GM21576 (cell line): ENCODE measurements around the gene RHEX.
"Not testable (repeated sequence)": the region's sequence is repeated elsewhere in the genome, so short reads cannot be mapped to it uniquely, and the experiment has no call there.

Experiments
- ATAC-seq: cut with Tn5 transposase; IDR thresholded peaks from one replicate; pipeline ENCODE4 v1.9.1; 2021; ENCODE audit warnings: mild to moderate bottlenecking, moderate library complexity; ENCODE audit not compliant: unreplicated experiment

RHEX gene

GRCh38 chr1:206029484-206029883, 23.5 kb upstream of the RHEX start:
- ATAC-seq: no peak

DNA sequence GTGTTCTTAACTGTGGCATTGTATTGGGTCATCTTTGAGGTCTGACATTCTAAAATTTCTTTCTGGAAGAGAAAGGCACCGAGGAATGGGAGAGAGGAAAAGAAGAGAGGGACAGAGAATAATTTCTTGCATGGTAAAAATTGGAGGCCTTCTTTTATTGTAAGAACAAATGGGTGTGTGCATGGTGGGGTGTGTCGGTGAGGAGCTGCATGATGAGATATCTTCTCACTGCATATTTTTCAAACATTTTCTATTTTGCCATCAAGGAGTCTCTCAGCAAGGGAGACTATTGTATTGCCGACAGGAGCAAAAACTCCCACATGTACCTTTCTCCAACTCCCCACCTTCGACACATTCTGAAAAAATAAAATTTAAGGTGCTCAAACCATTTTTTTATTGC, 22.8 kb upstream of the RHEX start:
- no peak for ATAC-seq

DNA sequence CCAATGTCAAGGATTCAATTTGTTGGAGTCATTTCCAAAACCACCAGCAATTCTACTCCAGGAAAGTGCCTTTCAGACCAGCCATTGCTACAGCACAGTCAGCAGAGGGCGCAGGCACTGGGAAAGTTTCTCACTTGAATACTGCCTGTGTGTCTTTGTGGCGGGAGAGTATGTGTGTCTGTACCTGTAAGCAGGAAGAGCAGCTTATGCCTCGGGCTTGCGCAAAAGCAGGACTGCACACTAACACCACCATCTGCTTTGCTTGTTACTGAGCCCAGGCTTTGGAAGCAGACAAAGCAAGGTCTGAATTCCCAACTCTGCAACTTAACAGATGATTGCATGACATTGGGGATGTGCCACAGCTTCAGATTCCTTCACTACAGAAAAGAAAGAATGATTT, 22.3 kb upstream of the RHEX start:
- no peak for ATAC-seq

- ATAC-seq: no peak
Measured at GRCh38 chr1:206032380-206033140, 20.4 kb upstream of the RHEX start.

- ATAC-seq: no peak
Measured at GRCh38 chr1:206035027-206035426, 17.9 kb upstream of the RHEX start.

DNA sequence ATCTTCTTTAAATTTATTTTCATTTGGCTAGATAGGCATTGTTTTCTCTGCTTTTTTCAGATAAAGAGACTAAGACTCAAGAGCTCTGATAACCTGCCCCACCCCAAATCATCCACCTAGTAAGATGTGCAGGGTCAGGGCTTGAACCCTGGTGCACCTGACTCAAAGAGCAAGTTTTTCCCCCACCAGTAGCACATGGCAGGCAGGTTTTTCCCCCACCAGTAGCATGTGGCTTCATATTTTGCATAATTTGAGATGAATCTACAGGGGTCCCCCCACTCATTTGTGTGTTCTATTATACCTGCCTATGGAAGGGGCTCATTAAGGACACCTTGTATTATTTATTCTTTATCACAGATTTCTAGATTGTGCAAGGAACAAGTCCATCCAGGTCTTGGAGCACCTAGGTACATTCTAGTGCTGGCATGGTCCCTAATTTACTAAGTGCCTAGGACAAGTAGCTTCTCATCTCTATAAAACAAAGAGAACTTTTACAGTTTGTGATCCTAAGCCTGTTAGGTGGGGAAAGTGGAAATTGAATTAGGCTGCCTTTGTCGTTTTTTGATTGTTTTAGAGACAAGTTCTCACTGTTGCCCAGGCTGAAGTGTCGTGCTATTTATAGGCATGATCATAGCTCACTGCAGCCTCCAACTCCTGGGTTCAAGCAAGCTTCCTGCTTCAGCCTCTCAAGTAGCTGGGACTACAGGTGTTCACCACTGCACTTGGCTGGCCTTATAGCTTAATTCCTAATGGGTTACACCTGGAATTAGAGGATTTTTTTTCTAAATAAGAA, 16.1 kb upstream of the RHEX start:
- no peak for ATAC-seq

DNA sequence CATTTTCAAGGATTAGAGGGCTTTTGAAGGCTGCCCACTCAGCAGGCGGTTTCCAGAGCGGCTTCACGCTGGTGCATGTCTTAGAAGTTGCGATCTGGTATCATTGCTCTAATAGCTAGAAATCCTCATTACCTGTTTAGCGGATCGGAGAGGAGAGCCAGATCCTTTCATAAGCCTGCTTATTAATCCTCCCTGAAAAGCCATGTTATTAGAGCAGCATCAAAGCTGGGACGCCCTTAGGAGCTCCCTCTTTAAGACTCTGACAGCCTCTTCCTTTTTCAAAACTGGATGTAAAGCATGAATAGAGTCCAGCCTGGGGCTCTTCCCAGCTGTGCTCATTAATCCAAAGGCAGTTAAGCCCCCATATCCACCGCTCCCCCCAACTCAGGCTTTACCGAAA, 15.4 kb upstream of the RHEX start:
- no peak for ATAC-seq

GRCh38 chr1:206039046-206039973, 13.7 kb upstream of the RHEX start:
- no peak for ATAC-seq

DNA sequence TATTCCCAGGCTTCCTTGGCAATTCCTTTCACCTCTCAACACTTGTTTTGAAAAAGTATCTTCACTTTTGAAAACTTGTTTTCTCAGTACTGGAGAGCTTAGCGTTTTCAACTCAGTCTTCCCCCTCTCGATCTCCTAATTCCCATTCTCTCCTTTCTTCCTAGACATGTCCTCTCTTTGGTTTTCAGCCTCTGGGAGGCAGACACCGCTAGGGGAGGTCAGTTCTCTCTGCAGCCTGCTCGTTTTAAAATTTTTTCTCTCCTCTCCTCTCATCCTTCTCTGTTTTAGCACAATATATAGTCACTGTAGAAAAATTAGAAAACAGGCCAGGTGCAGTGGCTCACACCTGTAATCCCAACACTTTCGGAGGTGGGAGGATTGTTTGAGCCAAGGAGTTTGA, 12.6 kb upstream of the RHEX start:
- ATAC-seq: no peak

- no peak for ATAC-seq
Measured at GRCh38 chr1:206041640-206042039, 11.3 kb upstream of the RHEX start.

- ATAC-seq: no peak
Measured at GRCh38 chr1:206047271-206047670, 5.7 kb upstream of the RHEX start.

- ATAC-seq: no peak
Measured at GRCh38 chr1:206048582-206048981, 4.4 kb upstream of the RHEX start.

DNA sequence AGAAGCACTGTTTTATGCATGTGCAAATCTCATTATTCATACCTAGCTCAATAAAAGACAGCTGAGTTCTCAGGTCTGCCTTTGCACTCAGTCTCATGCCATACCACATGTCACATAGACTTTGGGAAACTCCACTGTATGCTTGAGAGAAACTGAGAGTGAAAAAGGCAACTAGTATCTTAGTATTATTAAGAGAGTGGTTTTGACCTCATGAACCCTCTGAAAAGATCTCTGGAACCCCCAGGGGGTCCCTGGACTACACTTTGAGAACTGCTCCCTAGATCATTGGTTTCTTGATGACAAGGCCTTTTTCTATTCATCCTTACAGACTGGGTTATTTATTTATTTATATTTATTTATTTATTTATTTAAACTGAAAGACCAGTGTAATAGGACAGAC, 3.7 kb upstream of the RHEX start:
- ATAC-seq: peak; percentile 48

DNA sequence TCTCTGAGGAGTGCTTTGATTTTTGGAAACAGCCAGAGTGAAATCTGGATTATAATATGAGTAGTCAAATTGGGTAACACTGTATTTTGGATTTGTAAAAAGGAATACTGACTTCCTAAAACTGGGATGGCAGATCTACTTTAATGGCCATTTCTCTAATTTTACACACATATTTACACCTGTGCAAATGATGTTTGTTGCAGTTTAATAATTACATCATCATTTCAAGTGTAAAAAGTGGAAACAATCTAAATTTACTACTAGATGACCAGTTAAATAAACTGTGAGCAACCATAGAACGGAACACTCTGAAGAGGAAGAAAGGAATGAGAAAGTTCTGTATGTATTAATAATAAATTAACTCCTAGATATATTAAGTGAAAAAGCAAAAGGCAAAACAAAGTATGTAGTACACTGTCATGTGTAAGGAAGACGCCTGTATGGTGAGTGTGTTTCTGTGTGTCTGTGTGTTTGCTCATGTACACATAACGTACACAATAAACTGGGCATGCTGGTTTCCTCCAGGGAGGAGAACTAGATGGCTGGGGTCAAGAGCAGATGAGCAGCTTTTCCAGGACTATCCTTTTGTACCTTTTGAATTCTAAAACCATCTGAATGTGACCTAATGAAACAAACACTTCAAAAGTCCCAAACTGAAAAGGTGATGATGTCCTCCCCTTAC, 2.9 kb upstream of the RHEX start:
- no peak for ATAC-seq

GRCh38 chr1:206050655-206051235, 2.2 kb upstream of the RHEX start:
- peak; percentile 75 for ATAC-seq

- ATAC-seq: not testable (repeated sequence)
Measured at GRCh38 chr1:206052231-206052865, 625 bp upstream of the RHEX start.

DNA sequence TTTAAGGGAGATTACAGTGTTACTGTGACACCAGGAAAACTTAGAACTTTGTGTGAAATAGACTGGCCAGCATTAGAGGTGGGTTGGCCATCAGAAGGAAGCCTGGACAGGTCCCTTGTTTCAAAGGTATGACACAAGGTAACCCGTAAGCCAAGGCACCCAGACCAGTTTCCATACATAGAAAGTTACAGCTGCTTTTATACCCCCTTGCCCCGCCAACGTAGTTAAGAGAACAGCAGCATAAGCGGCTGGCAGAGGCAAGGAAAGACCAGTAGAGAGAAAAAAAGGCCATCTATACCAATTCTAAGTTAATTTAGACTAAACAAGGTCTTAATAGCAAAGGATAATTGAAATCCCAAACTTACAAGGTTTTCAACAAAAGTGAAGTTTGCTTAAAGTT, 643 bp downstream of the RHEX start:
- ATAC-seq: not testable (repeated sequence)

GRCh38 chr1:206055069-206055625, 2.2 kb downstream of the RHEX start:
- not testable (repeated sequence) for ATAC-seq

- not testable (repeated sequence) for ATAC-seq
Measured at GRCh38 chr1:206055639-206056323, 2.8 kb downstream of the RHEX start.
